Colonic mucosa (tissue), 4 donors: ENCODE measurements around the gene TLE6. TPM values are rescaled to one million over a fixed set of nuclear protein-coding genes. Genes with fewer than 3 reads are reported as not detected.
A peak's percentile ranks its signal among the peaks of the same experiment; 100 is the strongest.

Source experiments
- DNase-seq: peaks from one replicate; pipeline ENCODE4 v3.0.0-alpha.2; 2020
- H3K27ac ChIP-seq: fragments of 200-600 bp; one replicate; pipeline ENCODE4 v1.8.0; 2021
- H3K27me3 ChIP-seq: fragments of 200-600 bp; one replicate; pipeline ENCODE4 v1.8.0; 2021
- H3K36me3 ChIP-seq: fragments of 200-600 bp; one replicate; pipeline ENCODE4 v1.8.0; 2021
- H3K4me1 ChIP-seq: fragments of 200-600 bp; one replicate; pipeline ENCODE4 v1.8.0; 2021; ENCODE audit warnings: mild to moderate bottlenecking
- H3K4me3 ChIP-seq: fragments of 200-600 bp; one replicate; pipeline ENCODE4 v1.8.0; 2021
- H3K9ac ChIP-seq, 2 donors: one replicate each; pipeline ENCODE4 v1.7.0; 2013; ENCODE audit warnings: control low read depth in 2 of 2, low read depth in 2 of 2, low read length in 2 of 2
- H3K9me3 ChIP-seq: fragments of 200-600 bp; one replicate; pipeline ENCODE4 v1.8.0; 2021
- CTCF ChIP-seq: fragments of 200-600 bp; IDR thresholded peaks from one replicate; pipeline ENCODE4 v1.8.0; 2022; ENCODE audit warnings: antibody characterized with exemption, mild to moderate bottlenecking
- intact Hi-C: fragments of 100-400 bp; cut with DNase I; formaldehyde crosslinking; loops from one replicate; pipeline ENCODE4 v1.14.1; 2022
- total RNA-seq, 2 donors: library from RNA; stranded (reverse); fragmentation: NEBNext Ultra II Directional in 1 of 2; extraction: Animal tissue kit (Norgen Biotek cat#: 25700) in 1 of 2; gene quantifications; one replicate each; pipeline ENCODE4 v1.2.1, GENCODE V29; 2021
- donor health status: healthy.
- donor health status: DM: no; HTN: no; CAD: no.
- donor health status: DM: no; HTN: no; CAD: no.

The TLE6 gene
- total RNA-seq, 2 donors from 2014 or later, result 2.9 to 3.8 TPM

GRCh38 chr19:3028305-3029064 is 51.1 kb downstream of the TLE6 start:
- no peak overlapping the region for H3K27ac ChIP-seq
- TF ChIP-seq CTCF, result no peak
- DNase-seq, result peak; percentile 39
- H3K9me3 ChIP-seq, result no peaks in the 10 kb centered on the region
- H3K27me3 ChIP-seq, result no peaks in the 10 kb centered on the region
- no peaks in the 10 kb centered on the region for H3K36me3 ChIP-seq
- peaks cover 3% of the 10 kb centered on the region for H3K4me1 ChIP-seq
- H3K9ac ChIP-seq, result peak overlapping the region; percentile 78 to 79
- intact Hi-C loops, result loop anchor here (5.0 kb wide), 1 partner anchor 74 kb away; no protein-coding TSS in a partner anchor
- H3K4me3 ChIP-seq, result peak overlapping the region; percentile 52

- H3K4me3 ChIP-seq, result peak within 1 kb of the TSS; percentile 52
- no peaks in the 10 kb centered on the region for H3K9me3 ChIP-seq
- H3K27me3 ChIP-seq, result no peaks in the 10 kb centered on the region
- TF ChIP-seq CTCF, result no peak
- no peak for DNase-seq
- H3K27ac ChIP-seq, result no peak within 1 kb of the TSS
- H3K4me1 ChIP-seq, result peaks cover 4% of the 10 kb centered on the region
- H3K36me3 ChIP-seq, result no peaks in the 10 kb centered on the region
- H3K9ac ChIP-seq, result peak within 1 kb of the TSS; percentile 78 to 79
- intact Hi-C loops, result loop anchor here (5.0 kb wide), 1 partner anchor 73 kb away; no protein-coding TSS in a partner anchor
Observed at GRCh38 chr19:3029065-3029923, 51.9 kb downstream of the TLE6 start, which contains the start of gene TLE2. TSS of gene TLE2 (minus strand) at chr19:3029280. CDS start at chr19:3028904, 376 bp downstream.

GRCh38 chr19:3031607-3031867 is 54.2 kb downstream of the TLE6 start:
- Histone ChIP-seq H3K27ac (no peak overlapping the region), H3K4me1 (peaks cover 9% of the 10 kb centered on the region), H3K4me3 (no peak overlapping the region), H3K9ac (no peak overlapping the region), H3K9me3 (no peaks in the 10 kb centered on the region), H3K36me3 (no peaks in the 10 kb centered on the region), H3K27me3 (no peaks in the 10 kb centered on the region)
- intact Hi-C loops, result no loop called here
- no peak for DNase-seq
- no peak for TF ChIP-seq CTCF

GRCh38 chr19:3033595-3034405 is 56.4 kb downstream of the TLE6 start:
- H3K9me3 ChIP-seq, result no peaks in the 10 kb centered on the region
- H3K36me3 ChIP-seq, result no peaks in the 10 kb centered on the region
- intact Hi-C loops, result no loop called here
- peak overlapping the region in 1 of 2 donors; percentile 76 for H3K9ac ChIP-seq
- no peak for DNase-seq
- no peak overlapping the region for H3K27ac ChIP-seq
- H3K27me3 ChIP-seq, result no peaks in the 10 kb centered on the region
- peaks cover 5% of the 10 kb centered on the region for H3K4me1 ChIP-seq
- H3K4me3 ChIP-seq, result no peak overlapping the region
- no peak for TF ChIP-seq CTCF

- Histone ChIP-seq H3K4me1 (peaks cover 5% of the 10 kb centered on the region), H3K27ac (no peak overlapping the region), H3K4me3 (no peak overlapping the region), H3K27me3 (no peaks in the 10 kb centered on the region), H3K36me3 (no peaks in the 10 kb centered on the region), H3K9me3 (no peaks in the 10 kb centered on the region), H3K9ac (peak overlapping the region; percentile 74 to 76)
- DNase-seq, result no peak
- TF ChIP-seq CTCF, result no peak
- intact Hi-C loops, result no loop called here
Observed at GRCh38 chr19:3034406-3034655, 57.0 kb downstream of the TLE6 start.
